Hindlimb muscle (tissue), 1 donor: ENCODE results near the gene CLCA1. TPM values are rescaled to one million over a fixed set of nuclear protein-coding genes. Genes with fewer than 3 reads are reported as not detected.

ENCODE experiments used
- DNase-seq: peaks from one replicate; pipeline ENCODE4 v3.0.0-alpha.2; 2013
- polyA plus RNA-seq: library from polyadenylated mRNA; unstranded; fragments of 120-200 nt; gene quantifications from one replicate; pipeline ENCODE4 v1.2.1, GENCODE V29; 2013; ENCODE audit not compliant: insufficient read length

The CLCA1 gene
- not detected for polyA plus RNA-seq

- no peak for DNase-seq
These were observed at the start of gene CLCA1 for GRCh38 chr1:86468501-86468977. Gene CLCA1 (plus strand): TSS chr1:86468927. CDS start chr1:86468972, 45 bp downstream.

- peak; percentile 16 for DNase-seq
These were observed 49.3 kb upstream of the CLCA1 start for GRCh38 chr1:86419277-86419903.

DNA sequence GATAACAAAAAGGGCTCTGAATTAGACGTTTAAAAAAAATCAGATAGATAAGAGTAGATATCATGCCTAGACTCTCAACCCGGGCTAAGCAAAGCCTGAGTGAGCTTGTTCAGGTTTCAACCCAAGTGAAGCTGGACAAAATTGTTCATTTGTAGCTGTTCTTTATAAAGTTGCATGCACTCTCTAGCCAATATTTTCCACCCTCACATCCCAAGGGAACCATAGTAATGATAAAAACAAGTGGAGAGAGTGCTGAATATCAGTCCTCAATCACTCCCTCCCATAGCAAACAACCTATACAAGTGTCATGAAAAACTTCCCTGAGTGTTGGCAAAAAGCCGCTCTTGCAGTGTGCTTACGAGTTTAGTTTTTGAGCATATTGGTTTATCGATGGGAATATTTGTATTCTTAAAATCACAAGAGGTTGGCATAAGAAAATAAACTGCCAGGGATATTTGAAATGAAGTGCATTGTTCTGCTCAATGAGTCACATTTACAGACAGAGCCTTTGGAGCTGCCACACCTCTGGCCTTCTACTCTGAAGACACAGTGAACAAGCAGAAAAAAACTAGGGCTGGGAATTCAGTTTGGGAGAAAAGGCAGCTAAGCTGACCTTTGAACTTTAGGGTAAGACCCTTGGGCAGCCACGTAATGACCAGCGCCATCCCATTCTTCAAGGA is 47.0 kb upstream of the CLCA1 start:
- DNase-seq: no peak

DNA sequence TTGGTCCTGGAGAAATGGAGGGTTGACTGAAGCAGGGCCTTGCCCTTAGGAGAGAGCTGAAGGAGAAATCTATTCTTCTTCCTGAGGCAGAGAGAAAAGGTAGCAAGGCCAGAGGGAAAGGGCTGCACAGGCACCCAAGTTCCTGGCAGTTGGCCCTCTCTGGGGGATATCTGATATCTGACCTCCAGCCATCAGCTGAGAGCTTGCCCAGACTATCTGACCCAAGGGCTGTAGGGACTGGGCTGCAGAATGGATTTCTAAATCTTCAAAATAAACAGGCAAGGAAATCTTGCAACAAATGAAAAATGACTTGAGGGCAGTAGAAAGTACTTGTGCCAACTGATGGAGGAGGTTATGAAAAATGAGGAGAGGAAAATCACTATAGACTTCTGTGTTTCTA is 45.3 kb upstream of the CLCA1 start:
- no peak for DNase-seq

- DNase-seq: no peak
These were observed 44.9 kb upstream of the CLCA1 start, which contains the start of gene CLCA2 for GRCh38 chr1:86423873-86424272. Gene CLCA2 (plus strand): TSS chr1:86424171. CDS start chr1:86424248, 77 bp downstream.

DNA sequence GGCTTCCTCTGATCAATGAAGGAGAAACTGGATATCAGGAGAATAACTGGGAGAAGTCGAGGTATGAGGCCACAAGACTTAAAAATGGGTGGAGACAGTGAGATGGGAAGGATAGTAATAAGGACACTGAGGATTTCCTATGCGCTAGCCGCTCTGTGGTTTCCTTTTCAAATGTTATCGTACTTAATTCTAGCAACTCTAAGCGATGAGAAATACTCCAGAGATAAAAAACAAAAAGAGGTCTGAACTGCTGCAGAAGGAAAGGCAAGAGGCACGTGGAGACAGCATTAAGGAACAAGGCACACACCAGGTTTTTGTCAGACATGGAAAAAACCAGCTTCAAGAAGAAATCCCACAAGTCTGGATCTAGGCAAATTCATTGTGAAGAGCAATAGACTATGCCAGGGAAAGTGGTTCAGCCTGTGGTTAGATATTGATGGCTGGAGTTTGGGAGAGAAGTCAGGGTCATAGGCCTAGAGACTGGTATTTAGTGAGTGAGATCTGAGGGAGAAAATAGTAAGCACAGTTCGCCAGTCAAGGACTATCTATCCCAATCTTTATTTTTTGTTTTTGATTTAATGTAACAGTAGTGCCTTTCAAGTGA is 39.5 kb upstream of the CLCA1 start:
- DNase-seq: no peak

GRCh38 chr1:86429835-86430234 is 38.9 kb upstream of the CLCA1 start:
- peak; percentile 23 for DNase-seq

DNA sequence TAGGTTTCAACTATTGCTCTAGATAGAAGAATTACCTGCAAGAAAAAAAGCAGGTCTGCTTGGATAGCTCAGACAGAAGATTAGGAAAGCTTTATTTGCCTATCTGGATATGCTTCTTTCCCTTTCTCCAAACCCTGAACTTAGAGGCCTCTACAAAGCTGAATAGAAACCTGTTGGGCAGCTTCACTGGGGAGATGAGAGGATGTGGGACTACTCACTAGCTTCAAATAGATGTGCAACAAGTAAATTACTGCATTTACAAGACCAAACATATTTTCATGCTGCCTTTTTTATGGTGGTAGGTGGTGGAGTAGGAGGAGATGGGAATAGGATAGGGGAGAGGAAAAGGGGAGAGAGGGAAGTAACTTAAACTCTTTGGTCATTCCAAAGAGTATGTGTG is 38.4 kb upstream of the CLCA1 start:
- no peak for DNase-seq

DNA sequence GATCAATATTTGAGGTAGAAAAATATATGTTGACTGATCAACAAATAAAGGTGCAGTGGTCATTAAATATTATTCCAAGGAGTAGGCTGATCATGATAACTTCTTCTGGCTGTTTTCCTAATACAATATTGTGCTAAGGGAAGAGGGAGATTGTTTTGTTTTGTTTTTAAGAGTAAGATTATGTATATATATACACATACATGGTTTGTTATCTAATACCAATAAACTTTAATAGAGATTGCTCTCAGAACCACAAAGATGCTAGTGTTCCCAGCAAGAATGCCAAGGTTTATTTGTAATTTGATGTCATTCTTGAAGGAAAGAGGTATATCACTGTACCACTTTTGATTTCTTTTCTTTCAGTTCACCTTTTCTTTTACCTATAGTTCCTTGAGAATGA is 34.7 kb upstream of the CLCA1 start:
- no peak for DNase-seq

DNA sequence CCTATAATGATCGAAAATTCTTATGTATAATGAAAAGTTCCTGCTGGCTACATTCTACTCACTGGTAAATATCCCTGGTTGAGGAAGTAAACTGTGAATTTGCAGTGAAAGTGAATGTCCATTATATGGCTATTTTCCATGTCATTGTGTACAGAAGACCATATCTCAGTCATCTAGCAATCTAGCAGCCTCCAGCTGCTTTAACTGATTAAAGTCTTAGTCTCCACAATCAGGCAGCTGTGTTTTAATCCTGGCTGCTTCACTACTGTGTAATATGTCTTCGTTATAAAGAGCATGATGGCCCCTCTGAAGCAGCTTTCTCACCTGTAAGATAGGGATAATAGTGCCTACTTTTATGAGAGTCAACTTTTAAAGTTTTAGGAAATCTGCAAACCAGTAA is 33.4 kb upstream of the CLCA1 start:
- no peak for DNase-seq

GRCh38 chr1:86436041-86436440 is 32.7 kb upstream of the CLCA1 start:
- no peak for DNase-seq

DNA sequence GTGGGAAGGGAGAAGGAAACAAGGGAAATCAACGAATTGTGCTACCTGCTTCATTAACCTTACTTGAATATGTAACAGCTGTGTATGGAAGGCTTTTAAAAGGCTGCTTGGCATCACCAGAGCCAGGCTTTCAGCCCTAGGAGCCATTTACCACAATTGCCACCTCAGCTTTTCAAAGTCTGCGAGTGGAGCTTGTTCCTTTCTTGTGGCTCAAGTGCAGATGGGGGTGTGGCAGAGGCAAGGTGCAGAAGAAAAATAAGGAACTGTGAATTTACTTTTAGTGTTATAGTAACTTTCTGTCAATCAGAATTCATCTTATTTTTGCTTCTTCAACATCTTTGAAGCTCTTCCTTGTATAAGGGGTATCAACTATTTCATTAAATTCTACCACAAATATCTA is 27.1 kb upstream of the CLCA1 start:
- DNase-seq: no peak

DNA sequence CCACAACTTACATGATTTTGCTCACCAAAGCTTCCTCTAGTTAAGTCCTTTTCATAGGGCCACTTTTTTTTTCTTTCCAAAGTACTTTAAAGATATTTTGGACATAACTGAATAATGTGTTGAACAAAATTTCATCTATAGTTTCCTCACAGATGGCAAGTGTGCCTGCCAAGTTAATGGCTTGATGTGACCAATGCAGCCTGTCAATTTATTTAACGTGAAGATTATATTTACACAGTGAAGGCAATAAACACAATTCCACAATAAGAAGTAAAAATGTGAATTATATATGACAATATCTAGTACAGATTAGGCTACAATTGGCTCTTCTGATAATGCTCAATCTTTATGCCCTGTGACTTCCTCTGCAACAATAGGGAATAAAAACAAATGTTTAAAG is 26.7 kb upstream of the CLCA1 start:
- DNase-seq: no peak

DNA sequence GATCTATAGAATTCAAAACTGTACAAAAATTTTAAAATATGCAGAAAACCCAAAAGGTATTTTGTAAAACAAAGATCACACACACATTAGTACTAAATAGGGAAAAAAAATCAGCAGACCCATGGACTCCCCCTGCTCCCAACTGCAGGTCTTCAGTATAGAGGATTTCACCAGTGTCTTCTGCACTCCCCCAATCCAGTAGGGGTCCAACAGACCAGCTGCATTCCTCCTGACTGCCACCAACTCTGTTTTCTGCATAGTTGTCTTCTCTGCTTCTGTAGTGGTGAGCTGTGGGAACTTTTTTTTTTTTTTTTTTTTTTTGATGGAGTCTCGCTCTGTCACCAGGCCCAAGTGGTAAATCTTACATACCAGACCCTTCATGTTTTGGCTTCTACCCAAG is 22.8 kb upstream of the CLCA1 start:
- no peak for DNase-seq

DNA sequence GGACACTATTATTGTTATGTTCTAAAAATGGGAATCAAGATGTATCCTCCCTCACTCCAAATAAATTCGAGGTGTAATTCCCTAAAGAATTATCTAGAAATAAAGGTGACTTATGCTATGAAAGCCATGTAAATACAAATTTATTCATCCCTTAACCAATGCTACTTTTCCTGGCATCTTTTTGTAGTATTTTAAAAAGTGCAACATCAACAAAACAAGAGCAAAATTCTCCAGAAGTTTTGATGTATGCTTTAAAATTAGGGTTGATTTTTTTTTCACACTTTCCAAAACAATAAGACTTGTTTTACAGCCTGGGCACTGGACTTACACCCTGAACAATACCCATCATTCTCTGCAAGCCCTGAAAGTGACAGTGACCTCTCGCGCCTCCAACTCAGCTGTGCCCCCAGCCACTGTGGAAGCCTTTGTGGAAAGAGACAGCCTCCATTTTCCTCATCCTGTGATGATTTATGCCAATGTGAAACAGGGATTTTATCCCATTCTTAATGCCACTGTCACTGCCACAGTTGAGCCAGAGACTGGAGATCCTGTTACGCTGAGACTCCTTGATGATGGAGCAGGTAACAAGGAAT is 21.4 kb upstream of the CLCA1 start:
- no peak for DNase-seq

DNA sequence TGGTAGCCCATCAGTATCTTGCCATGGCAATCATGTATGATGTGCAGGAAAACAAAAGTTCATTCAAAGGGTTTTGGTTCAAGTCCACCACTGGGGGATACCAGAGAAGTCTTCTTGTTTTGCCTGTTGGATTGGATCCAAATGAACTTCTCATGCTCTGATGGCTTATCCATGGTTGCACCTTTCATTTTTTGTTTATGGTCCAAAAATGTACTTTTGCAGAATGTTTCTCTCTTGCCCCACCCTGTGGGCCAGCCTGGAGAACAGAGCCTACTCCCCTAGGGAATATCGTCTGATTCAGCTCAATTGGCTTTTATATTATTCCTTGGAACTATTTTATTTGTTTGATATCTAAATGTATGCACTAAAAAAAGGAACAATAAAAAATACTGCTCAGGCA is 20.1 kb upstream of the CLCA1 start:
- no peak for DNase-seq

DNA sequence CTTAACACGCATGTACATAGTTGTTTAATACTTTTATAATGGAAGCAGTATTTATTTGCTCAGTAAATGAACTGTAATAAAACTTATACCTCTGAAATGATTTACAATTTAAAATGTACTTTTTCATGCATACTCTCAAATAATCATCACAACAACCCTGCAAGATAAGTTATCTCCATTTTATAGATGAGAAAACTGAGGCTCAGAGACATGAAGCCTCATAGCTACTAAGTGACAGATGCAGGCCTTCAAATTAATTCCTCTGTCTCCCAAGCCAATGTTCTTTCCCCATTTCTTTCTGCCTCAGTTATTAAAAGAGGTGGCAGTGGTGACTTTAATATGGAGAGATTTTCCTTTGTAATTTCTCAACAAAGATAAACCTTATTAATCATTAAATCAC is 19.6 kb upstream of the CLCA1 start:
- no peak for DNase-seq

DNA sequence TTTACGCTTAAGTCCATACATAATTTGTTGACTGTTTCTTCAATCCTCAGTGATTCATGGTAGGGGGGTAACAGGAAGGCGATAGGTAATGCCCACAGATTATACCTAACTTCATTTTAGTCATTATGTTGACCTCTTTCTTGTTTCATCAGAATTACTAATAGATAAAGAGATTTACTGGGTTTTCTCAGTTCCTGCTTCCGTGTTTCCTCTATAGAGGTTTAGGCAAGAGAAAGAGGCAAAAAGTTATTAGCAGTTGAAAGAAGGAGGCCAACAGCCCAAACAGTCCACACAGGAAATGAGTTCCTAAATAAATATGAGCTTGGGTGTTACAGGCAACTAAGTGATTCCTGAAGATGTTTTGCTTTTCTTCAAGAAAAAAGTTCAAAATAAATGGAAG is 17.9 kb upstream of the CLCA1 start:
- DNase-seq: no peak

- DNase-seq: no peak
These were observed 15.1 kb upstream of the CLCA1 start for GRCh38 chr1:86453664-86454063.

DNA sequence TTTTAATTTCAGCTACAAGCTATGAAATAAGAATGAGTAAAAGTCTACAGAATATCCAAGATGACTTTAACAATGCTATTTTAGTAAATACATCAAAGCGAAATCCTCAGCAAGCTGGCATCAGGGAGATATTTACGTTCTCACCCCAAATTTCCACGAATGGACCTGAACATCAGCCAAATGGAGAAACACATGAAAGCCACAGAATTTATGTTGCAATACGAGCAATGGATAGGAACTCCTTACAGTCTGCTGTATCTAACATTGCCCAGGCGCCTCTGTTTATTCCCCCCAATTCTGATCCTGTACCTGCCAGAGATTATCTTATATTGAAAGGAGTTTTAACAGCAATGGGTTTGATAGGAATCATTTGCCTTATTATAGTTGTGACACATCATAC is 13.7 kb upstream of the CLCA1 start:
- no peak for DNase-seq

DNA sequence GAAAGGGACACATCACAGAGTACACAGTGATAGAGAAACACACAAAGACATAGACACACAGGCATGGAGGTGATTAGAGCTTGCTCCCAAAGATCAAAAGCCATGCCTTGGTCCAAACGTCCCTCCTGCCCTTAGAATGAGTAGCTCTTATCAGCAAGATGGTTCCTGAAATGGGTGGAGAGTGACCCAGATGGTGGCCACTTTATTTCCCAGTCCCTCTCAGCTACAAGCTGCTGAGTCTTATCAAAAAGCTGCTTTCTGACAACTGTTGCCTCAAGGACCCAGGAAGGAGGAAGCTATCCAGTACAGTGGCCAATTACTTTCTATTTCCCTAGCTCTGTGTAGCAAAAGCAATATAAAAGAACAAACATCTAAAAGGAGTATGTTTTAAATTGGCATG is 7.7 kb upstream of the CLCA1 start:
- DNase-seq: no peak

DNA sequence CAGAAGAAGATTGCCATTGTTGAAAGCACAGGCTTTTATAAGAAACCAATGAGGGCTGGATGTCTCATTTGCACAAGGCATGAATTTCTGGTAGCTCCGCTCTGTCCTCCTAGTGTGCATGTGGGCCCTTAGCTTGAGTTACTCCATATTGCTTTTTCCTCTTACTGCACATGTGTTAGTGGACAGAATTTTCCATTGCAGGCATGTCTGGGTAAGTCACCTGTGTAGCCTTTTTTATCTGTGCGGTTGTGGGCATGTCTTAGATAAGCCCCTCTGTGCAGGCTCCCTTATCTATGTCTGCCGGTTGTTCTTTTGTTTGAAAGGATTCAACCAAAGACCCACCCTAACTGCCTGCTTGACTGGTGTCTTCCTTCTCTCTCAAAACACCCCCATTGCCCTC is 7.2 kb upstream of the CLCA1 start:
- DNase-seq: no peak

DNA sequence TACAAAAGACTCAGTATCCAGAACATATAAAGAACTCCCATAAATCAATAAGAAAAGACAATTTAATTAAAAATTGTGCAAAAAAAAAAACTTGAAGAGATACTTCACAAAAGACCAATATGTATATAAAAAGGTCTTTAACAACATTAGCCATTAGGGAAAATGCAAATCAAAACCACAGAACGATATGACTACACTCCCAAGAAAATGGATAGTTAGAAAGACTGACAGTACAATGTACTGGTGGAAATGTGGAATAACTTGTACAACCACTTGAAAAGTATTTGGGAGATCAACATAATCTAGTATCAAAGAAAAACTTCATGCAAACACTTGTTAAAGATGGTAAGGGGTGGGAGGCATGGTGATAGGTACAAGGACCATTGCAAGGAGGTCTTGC is 3.9 kb upstream of the CLCA1 start:
- DNase-seq: no peak
